ENCODE data around the gene OR8H2.
"Not testable (repeated sequence)": the region's sequence is repeated elsewhere in the genome, so short reads cannot be mapped to it uniquely, and the experiment has no call there.

OR8H2 gene, protein sequence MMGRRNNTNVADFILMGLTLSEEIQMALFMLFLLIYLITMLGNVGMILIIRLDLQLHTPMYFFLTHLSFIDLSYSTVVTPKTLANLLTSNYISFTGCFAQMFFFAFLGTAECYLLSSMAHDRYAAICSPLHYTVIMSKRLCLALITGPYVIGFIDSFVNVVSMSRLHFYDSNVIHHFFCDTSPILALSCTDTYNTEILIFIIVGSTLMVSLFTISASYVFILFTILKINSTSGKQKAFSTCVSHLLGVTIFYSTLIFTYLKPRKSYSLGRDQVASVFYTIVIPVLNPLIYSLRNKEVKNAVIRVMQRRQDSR

DNA sequence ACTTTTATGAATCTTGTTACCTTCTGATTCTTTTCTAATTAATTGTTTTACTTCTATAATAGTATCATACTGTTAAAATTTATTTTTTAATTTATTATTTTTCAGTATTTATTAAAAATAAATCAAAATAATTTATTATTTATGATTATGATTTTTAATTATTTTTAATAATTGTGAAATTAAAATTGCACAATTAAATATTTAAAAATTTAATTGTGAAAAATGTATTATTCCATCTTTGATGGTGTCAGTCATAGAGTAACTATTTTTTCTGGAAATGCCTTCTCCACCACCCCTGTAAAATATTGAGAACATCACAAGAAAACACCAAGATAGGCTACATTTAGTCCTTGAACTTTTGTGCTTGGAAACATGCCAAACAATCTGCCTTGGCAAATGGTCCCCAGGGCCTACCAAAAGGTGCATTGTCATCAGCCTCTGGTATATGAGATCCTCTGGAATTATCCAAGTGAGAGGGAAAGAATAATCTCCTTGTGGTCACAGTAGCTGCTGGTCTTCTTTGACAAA is at the start of gene OR8H2:
Gene OR8H2 (plus strand): TSS at position 478 of the 528 bp plus-strand sequence. CDS start 1,356 bp downstream, outside the sequence.
- Histone ChIP-seq H3K4me3 (no peak within 1 kb of the TSS), H3K27ac (no peak within 1 kb of the TSS)
- DNase-seq (ENCODE audit: low spot score): no peak
- TF ChIP-seq, protein P1, sequence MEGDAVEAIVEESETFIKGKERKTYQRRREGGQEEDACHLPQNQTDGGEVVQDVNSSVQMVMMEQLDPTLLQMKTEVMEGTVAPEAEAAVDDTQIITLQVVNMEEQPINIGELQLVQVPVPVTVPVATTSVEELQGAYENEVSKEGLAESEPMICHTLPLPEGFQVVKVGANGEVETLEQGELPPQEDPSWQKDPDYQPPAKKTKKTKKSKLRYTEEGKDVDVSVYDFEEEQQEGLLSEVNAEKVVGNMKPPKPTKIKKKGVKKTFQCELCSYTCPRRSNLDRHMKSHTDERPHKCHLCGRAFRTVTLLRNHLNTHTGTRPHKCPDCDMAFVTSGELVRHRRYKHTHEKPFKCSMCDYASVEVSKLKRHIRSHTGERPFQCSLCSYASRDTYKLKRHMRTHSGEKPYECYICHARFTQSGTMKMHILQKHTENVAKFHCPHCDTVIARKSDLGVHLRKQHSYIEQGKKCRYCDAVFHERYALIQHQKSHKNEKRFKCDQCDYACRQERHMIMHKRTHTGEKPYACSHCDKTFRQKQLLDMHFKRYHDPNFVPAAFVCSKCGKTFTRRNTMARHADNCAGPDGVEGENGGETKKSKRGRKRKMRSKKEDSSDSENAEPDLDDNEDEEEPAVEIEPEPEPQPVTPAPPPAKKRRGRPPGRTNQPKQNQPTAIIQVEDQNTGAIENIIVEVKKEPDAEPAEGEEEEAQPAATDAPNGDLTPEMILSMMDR (IDR thresholded peaks at IDR 0.05): no peak

DNA sequence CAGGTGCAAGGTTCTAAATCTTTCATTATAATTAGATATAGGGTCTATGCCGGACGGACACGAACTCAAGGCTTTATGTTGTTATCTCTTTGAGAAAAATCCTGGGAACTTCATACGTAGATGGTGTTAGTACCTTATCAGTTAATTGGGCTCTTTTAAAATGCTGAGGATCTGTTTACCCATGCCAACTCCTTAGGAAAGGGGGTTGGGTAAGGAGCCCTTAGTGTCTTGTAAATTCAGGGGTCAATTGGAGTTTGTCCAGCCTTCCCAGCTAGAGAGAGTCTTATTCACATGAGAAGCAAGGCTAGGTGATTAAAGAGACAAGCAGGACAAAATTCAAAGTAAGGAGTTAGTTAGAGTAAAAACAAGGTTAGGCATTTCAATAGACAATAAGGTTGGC is 47.1 kb upstream of the OR8H2 start:
- DNase-seq (ENCODE audit: low spot score); H3K4me3 ChIP-seq; H3K27ac ChIP-seq: not testable (repeated sequence)

DNA sequence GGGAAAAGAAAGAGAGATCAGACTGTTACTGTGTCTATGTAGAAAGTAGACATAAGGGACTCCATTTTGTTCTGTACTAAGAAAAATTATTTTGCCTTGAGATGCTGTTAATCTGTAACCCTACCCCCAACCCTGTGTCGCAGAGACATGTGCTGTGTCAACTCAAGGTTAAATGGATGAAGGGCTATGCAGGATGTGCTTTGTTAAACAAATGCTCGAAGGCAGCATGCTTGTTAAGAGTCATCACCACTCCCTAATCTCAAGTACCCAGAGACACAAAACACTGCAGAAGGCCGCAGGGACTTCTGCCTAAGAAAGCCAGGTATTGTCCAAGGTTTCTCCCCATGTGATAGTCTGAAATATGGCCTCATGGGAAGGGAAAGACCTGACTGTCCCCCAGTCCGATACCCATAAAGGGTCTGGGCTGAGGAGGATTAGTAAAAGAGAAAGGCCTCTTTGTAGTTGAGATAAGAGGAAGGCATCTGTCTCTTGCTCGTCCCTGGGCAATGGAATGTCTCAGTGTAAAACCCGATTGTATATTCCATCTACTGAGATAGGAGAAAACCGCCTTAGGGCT is 45.7 kb upstream of the OR8H2 start:
- H3K27ac ChIP-seq; H3K4me3 ChIP-seq; DNase-seq (ENCODE audit: low spot score): not testable (repeated sequence)

DNA sequence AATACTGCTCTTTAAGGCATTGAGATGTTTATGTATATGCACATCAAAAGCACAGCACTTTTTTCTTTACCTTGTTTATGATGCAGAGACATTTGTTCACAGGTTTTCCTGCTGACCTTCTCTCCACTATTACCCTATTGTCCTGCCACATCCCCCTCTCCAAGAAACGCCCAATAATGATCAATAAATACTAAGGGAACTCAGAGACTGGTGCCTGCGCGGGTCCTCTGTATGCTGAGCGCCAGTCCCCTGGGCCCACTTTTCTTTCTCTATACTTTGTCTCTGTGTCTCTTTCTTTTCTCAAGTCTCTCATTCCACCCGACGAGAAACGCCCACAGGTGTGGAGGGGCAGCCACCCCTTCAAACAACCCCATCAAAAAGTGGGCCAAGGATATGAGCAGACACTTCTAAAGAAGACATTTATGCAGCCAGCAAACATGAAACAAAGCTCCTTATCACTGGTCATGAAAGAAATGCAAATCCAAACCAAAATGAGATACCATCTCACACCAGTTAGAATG is 45.2 kb upstream of the OR8H2 start:
- not testable (repeated sequence) for H3K27ac ChIP-seq; DNase-seq (ENCODE audit: low spot score); H3K4me3 ChIP-seq

DNA sequence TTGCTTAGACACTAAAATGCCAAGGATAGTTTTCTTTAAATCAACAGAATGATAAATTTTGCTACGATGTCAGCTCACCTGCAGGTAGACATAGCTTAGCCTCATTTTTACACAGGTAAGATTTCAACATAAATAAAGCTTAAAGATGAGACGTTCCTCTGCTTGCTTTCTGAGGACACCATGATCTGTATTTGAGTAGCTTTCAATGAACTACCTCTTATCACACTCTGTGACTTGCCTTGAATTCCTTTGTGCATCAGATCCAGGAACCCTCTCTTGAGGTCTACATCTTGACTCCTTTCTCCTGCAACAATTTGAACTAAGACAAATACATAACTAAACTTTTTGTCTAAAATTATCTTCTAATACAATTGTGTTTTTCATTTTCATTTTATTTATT is 36.5 kb upstream of the OR8H2 start:
- Histone ChIP-seq H3K4me3 (no peak overlapping the region), H3K27ac (no peak overlapping the region)
- no peak for DNase-seq (ENCODE audit: low spot score)
- TF ChIP-seq, protein P1 (IDR thresholded peaks at IDR 0.05): no peak

DNA sequence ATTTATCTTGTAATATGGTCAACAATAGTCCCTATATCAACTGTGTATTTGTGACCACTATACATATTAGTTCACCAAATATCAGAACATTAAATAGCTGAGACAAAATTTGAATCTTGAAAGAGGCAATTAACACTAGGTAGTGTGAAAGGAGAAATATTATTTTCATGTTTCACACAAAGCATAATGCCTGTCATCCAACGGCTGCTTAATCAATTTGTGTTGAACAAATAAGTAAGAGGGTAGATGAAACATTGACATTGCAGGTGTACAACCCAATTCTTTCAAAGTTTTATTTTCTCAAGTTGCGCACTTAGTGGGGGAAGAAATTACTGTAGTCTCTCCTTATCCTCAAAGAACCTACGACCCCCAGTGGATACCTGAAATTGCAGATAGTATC is 13.8 kb upstream of the OR8H2 start:
- no peak for DNase-seq (ENCODE audit: low spot score)
- H3K4me3 ChIP-seq: no peak overlapping the region
- H3K27ac ChIP-seq: no peak overlapping the region
- TF ChIP-seq, protein P1 (IDR thresholded peaks at IDR 0.05): no peak

DNA sequence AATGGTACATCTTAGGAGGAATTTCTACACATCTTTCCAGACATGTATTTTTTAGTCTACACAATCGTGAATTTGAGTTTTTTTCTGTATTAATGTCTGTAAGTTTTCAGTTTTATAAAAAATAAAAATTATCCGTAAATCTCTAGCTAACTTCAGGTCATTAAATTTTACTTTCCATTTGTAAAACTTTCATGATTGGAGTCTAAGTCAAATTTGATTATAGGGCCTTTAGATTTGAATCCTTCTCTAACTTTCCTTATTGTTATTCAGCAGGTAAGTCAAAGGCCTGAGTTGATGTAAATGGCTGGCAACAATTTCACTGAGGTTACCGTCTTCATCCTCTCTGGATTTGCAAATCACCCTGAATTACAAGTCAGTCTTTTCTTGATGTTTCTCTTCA is 10.5 kb upstream of the OR8H2 start, which contains the start of gene OR8I2:
Gene OR8I2 (plus strand): TSS at position 301 of the 400 bp plus-strand sequence. CDS start 0 bp downstream, at position 301.
- TF ChIP-seq, protein P1 (IDR thresholded peaks at IDR 0.05): no peak
- H3K4me3 ChIP-seq: no peak within 1 kb of the TSS
- DNase-seq (ENCODE audit: low spot score): no peak
- H3K27ac ChIP-seq: no peak within 1 kb of the TSS

DNA sequence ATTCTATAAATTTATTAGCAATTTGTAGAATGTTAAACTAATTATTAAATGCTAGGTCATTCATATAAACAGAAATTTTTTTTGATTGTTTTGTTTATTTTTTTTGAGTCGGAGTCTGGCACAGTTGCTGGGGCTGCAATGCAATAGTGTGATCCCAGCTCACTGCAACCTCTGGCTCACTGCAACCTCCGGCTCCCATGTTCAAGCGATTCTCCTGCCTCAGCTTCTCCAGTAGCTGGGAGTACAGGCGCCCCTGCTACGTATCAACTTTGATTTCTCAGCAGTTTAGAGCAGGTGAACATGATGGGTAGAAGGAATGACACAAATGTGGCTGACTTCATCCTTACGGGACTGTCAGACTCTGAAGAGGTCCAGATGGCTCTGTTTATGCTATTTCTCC is 18.6 kb downstream of the OR8H2 start, which contains the start of gene OR8H3:
Gene OR8H3 (plus strand): TSS at position 301 of the 400 bp plus-strand sequence. CDS start 0 bp downstream, at position 301.
- no peak within 1 kb of the TSS for H3K27ac ChIP-seq
- TF ChIP-seq, protein P1 (IDR thresholded peaks at IDR 0.05): no peak
- no peak for DNase-seq (ENCODE audit: low spot score)

More for the DNA sequence above, 18.6 kb downstream of the OR8H2 start, which contains the start of gene OR8H3:
- no peak within 1 kb of the TSS for H3K4me3 ChIP-seq
